ENCODE measurements around the gene TGOLN2. TPM values are rescaled to one million over a fixed set of nuclear protein-coding genes. Genes with fewer than 3 reads are reported as not detected.
A peak's percentile ranks its signal among the peaks of the same experiment; 100 is the strongest.
"Not testable (repeated sequence)": the region's sequence is repeated elsewhere in the genome, so short reads cannot be mapped to it uniquely, and the experiment has no call there.

Gene TGOLN2
- total RNA-seq, 2 donors from 2014 or later, result 92.2 to 112 TPM

DNA sequence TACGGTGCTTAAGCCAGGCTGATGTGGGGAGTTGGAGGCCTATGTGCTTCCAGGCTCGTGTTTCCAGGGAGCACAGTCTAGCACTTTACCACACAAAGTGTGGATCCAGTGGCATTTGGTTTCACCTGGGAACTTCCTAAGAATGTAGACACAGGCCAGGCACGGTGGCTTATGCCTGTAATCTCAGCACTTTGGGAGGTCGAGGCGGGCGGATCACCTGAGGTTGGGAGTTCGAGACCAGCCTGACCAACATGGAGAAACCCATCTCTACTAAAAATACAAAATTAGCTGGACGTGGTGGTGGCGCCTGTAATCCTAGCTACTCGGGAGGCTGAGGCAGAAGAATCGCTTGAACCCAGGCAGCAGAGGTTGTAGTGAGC is 3.8 kb downstream of the TGOLN2 start:
- Mint-ChIP-seq H3K27ac (peak overlapping the region; percentile 66 to 77), H3K36me3 (peaks cover 70 to 98% of the 10 kb centered on the region in 2 donors)
- ATAC-seq; DNase-seq (ENCODE audit: low spot score in 2 of 2); H3K9me3 Mint-ChIP-seq: not testable (repeated sequence)

DNA sequence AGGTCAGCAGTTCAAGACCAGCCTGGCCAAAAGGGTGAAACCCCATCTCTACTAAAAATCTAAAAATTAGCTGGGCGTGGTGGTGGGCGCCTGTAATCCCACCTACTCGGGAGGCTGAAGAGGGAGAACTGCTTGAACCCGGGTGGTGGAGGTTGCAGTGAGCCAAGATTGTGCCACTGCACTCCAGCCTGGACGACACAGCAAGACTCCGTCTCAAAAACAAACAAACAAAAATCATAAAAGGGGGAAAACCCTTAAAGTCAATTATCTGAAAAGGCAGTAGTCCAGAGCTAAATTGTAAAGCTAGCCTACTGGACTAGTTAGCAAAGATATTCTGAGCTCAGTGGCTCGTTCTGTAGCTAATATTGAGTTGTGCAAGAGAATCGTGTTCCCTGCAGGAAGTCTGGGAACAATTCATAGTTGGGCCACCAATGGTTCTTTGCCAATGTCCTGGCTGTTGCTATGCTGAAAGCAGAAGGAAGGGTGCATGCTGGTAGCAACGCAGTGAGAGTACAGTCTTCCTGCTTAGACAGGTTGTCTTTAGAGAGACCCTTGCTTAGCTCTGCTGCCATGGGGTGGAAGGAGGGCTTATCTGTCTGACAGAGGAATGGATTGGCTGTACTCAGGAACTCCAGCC is 4.3 kb downstream of the TGOLN2 start:
- H3K9me3 Mint-ChIP-seq, result no peaks in the 10 kb centered on the region
- ATAC-seq (no peak), DNase-seq (ENCODE audit: low spot score in 2 of 2) (no peak)
- H3K27ac Mint-ChIP-seq, result peak overlapping the region; percentile 66 to 77
- H3K36me3 Mint-ChIP-seq, result peaks cover 70 to 99% of the 10 kb centered on the region in 2 donors

DNA sequence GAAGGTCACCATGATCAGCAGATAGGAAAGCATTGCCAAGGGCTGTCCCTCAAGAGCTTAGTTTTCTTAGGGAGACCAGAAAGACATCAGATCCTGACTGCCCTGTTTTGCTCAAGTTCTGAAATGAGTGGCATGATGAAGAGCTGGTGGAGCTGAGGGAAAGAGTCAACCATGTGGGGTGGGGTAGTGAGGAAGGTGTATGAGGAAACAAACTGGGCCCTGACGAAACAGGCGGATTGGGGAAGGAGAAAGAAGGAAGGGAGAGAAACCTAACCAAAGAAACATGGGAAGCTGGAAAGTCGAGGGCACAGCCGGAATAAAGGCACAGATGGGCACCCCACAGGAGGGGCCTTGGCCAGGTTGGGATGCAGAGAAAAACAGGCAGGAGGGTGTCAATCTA is 8.0 kb downstream of the TGOLN2 start:
- no peak for DNase-seq (ENCODE audit: low spot score in 2 of 2)
- Mint-ChIP-seq H3K27ac (peak overlapping the region; percentile 23 to 48), H3K36me3 (peaks cover 48 to 75% of the 10 kb centered on the region in 2 donors), H3K9me3 (no peaks in the 10 kb centered on the region)
- ATAC-seq, result peak in 1 of 2 donors; percentile 17

- ATAC-seq (peak; percentile 69 to 91), DNase-seq (ENCODE audit: low spot score in 2 of 2) (no peak)
- no peaks in the 10 kb centered on the region for H3K9me3 Mint-ChIP-seq
- peaks cover 38 to 67% of the 10 kb centered on the region in 2 donors for H3K36me3 Mint-ChIP-seq
- H3K27ac Mint-ChIP-seq, result peak overlapping the region; percentile 48 to 79
These were observed 9.3 kb downstream of the TGOLN2 start for GRCh38 chr2:85318222-85319074.

- H3K9me3 Mint-ChIP-seq; ATAC-seq; H3K27ac Mint-ChIP-seq; DNase-seq (ENCODE audit: low spot score in 2 of 2): not testable (repeated sequence)
- H3K36me3 Mint-ChIP-seq, result peaks cover 26 to 42% of the 10 kb centered on the region in 2 donors
These were observed 11.9 kb downstream of the TGOLN2 start for GRCh38 chr2:85315921-85316320.

DNA sequence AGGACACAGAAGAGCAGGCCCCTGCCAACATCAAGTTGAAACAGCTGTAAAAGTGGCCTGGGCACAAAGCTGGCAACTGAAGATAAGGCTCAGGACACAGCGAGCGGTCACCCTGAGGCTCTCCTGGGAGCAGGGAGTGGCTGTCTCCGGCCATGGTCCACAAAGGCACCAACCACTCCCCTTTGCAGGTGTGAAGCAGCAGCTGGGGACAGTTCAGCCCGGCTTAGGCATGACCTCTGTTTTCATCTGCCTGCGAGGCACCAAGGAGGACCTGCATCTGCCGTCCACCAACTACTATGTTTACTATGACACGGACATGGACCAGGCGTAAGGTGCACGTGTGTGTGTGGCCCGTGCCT is 12.9 kb downstream of the TGOLN2 start:
- H3K27ac Mint-ChIP-seq, result peak overlapping the region in 1 of 2 donors; percentile 22
- H3K36me3 Mint-ChIP-seq, result peaks cover 15 to 31% of the 10 kb centered on the region in 2 donors
- no peak for DNase-seq (ENCODE audit: low spot score in 2 of 2)
- no peak for ATAC-seq
- no peaks in the 10 kb centered on the region for H3K9me3 Mint-ChIP-seq

- ATAC-seq, result no peak
- Mint-ChIP-seq H3K27ac (no peak overlapping the region), H3K9me3 (no peaks in the 10 kb centered on the region), H3K36me3 (peaks cover 9 to 14% of the 10 kb centered on the region in 2 donors)
- DNase-seq (ENCODE audit: low spot score in 2 of 2), result no peak
These were observed 15.4 kb downstream of the TGOLN2 start for GRCh38 chr2:85312404-85312803.

- no peak for DNase-seq (ENCODE audit: low spot score in 2 of 2)
- no peak for ATAC-seq
- H3K9me3 Mint-ChIP-seq, result no peaks in the 10 kb centered on the region
- H3K36me3 Mint-ChIP-seq, result peaks cover 0 to 5% of the 10 kb centered on the region in 2 donors
- H3K27ac Mint-ChIP-seq, result peak overlapping the region; percentile 24 to 81
These were observed 17.5 kb downstream of the TGOLN2 start for GRCh38 chr2:85310330-85310729.

DNA sequence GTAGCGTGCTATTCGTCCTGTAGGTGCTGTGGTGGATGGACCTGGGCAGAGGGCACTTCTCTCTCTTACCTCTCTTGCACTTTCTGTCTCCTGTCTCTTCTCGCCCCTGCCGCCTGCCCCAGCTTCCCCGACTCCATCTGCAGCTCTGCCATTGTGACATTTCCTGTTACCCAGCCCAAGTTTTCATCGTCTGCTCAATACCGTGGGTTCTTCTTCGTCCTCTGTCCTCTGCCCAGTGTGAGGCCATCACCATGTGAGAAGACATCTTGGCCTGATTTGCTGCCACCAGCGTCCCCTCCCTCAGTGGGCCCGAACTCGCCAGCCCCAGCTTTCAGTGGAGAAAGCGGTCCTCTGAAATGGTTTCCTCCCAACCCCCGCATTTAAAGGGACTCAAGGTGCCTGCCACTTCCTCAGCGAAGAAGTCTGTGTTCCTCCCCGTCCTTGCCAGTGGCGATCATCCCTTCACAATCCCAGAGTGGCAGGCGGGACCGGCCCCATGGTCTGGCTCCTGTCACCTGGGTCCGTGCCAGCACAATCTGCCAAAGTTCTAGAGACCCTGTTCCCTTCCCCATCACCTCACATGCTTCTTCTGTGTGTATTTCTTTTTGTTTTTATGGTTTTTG is 18.0 kb downstream of the TGOLN2 start:
- Mint-ChIP-seq H3K27ac (peak overlapping the region; percentile 72 to 81), H3K36me3 (peaks cover 0 to 5% of the 10 kb centered on the region in 2 donors), H3K9me3 (no peaks in the 10 kb centered on the region)
- DNase-seq (ENCODE audit: low spot score in 2 of 2), result no peak
- peak; percentile 20 to 33 for ATAC-seq

DNA sequence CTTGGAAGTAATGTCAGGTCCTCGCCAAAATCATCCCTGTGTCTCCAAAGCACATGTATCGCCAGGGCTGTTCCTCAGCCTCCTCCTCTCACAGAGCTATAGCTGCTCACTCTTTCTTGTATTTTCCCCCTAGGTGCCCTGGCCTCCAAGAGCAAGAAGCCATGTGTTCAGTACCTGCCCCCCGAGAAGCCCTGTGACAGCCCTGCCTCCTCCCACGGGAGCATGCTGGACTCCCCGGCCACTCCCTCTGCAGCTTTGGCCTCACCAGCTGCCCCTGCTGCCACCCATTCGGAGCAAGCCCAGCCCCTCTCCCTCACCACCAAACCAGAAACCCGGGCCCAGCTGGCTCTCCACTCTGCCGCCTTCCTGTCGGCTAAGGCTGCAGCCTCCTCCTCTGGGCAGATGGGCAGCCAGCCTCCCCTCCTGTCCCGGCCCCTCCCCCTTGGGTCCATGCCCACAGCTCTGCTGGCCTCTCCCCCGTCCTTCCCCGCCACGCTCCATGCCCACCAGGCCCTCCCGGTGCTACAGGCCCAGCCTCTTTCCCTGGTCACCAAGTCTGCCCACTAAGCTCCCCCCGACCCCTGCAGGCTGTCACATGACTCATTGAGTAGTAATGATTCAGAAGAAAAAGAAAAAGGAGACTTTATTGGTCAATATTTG is 18.8 kb downstream of the TGOLN2 start:
- Mint-ChIP-seq H3K27ac (peak overlapping the region; percentile 81 to 89), H3K9me3 (no peaks in the 10 kb centered on the region), H3K36me3 (no peaks in the 10 kb centered on the region)
- no peak for DNase-seq (ENCODE audit: low spot score in 2 of 2)
- ATAC-seq, result peak; percentile 18 to 44

DNA sequence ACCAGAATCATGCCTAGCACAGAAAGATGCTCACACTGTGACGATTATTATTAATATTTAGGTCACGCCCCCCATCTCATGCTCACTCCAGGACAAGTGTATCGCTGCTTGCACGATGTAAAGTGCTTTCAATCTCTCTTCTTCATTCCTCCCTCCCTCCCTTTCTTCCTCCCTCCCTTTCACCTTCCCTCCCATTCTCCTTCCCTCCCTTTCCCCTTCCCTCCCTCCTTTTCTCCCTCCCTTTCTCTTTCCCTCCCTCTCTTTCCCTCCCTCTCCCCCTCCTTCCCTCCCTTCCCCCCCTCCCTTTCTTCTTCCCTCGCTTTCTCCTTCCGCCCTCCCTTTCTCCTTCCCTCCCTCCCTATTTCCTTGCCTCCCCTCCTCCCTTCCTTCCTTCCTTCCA is 19.6 kb downstream of the TGOLN2 start:
- H3K27ac Mint-ChIP-seq, result no peak overlapping the region

DNA sequence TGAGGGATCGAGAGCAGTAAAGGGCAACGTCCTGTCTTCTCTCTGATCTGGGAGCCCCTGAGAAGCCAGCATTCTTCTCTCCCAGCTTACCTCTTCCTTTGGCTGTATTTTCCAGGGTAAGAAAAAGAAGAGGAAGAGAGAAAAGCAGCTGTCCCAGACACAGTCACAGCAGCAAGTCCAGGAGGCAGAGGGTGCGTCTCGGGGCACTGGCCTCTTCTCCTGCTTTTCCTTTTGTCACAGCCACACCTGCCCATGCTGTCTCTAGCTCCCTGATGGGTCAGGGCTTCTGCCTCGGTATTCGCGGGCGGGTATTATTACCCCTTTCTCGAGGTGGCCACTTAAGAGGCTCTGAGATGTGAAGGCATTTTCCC is 20.3 kb downstream of the TGOLN2 start:
- DNase-seq (ENCODE audit: low spot score in 2 of 2) (no peak), ATAC-seq (no peak)
- Mint-ChIP-seq H3K27ac (peak overlapping the region in 1 of 2 donors; percentile 72), H3K9me3 (no peaks in the 10 kb centered on the region), H3K36me3 (no peaks in the 10 kb centered on the region)

More for the DNA sequence above, 19.6 kb downstream of the TGOLN2 start:
- DNase-seq (ENCODE audit: low spot score in 2 of 2) (no peak), ATAC-seq (no peak)
- Mint-ChIP-seq H3K36me3 (no peaks in the 10 kb centered on the region), H3K9me3 (no peaks in the 10 kb centered on the region)

DNA sequence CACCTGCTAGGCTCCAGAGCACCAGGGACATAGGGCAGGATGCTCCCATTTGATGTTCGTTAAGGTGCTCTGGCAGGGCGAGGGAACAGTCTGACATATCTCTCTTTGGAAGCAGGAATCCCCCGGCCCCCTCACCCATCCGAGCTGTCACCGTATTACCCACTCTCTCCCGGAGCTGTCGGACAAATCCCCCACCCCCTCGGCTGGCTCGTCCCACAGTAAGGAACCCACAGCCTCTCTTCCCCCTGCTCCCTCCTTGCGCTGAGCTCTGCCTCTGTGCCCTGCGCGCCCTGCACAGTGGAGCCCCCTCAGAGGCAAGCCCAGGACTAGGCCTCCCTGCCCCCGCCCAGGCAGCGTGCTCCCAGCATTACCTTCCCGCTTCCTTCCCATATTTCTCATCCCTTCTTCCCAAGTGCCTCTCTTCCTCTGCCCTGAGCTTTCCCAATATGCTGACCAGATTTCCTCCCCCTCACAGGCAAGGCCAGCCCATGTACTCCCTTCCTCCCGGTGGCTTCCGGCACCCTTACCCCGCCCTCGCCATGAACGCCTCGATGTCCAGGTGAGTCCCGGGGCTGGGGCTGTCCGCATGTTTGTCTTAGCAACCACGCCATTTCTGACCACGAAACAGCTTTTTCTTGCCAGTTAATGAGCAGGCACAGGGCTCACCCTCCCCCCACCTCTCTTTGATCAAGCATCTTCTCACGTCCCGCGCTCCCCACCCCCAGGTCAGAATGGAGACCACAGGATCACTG is 23.8 kb downstream of the TGOLN2 start:
- DNase-seq (ENCODE audit: low spot score in 2 of 2), result no peak

DNA sequence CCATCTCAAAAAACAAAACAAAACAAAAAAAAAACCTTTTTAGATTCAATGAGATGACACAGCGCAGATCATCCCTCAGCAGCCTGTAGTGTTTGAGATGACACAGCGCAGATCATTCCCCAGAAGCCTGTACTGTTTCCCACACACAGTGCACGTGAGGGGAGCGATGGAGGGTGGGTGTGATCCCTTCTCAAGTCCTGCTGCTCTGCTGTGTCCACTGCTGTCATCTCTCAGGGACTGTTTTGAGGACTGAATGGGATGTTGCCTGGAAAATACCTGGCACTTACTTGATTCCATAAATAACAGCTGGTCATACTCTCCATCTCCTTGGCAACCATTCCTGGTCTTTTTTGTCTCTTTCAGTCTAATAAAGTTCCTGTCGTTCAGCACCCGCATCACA is 25.7 kb downstream of the TGOLN2 start:
- H3K9me3 Mint-ChIP-seq, result no peaks in the 10 kb centered on the region
- ATAC-seq (no peak), DNase-seq (ENCODE audit: low spot score in 2 of 2) (no peak)
- H3K36me3 Mint-ChIP-seq, result no peaks in the 10 kb centered on the region
- H3K27ac Mint-ChIP-seq, result no peak overlapping the region

More for the DNA sequence above, 23.8 kb downstream of the TGOLN2 start:
- Mint-ChIP-seq H3K27ac (peak overlapping the region in 1 of 2 donors; percentile 45), H3K36me3 (no peaks in the 10 kb centered on the region), H3K9me3 (no peaks in the 10 kb centered on the region)
- no peak for ATAC-seq

GRCh38 chr2:85291425-85292023 is 36.3 kb downstream of the TGOLN2 start:
- no peak for DNase-seq (ENCODE audit: low spot score in 2 of 2)
- H3K27ac Mint-ChIP-seq, result peak overlapping the region in 1 of 2 donors; percentile 78
- H3K9me3 Mint-ChIP-seq, result no peaks in the 10 kb centered on the region
- ATAC-seq, result peak in 1 of 2 donors; percentile 41
- H3K36me3 Mint-ChIP-seq, result no peaks in the 10 kb centered on the region

DNA sequence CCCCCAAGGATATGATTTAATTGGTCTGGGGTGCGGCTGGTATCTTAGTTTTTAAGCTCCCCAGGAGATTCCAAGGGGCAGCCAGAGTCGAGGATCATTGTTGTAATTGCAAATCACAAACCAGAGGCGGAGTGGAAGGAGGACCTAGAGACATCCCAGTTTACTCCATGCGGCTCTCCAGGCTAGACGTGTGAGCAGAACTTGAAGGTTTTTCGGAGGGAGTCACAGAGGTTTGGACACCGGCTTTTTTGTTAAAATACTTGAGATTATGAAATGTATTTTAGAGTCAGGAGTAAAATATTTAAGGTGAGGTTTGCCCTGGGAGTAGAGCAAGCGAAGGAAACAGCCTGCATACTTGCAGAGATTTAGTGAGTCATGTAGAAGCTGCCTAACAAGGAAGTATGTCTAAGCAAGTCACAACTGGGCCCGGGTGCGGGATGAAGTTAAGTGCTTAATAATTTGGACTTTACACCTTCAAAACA is 39.5 kb downstream of the TGOLN2 start:
- Mint-ChIP-seq H3K9me3 (no peaks in the 10 kb centered on the region), H3K36me3 (no peaks in the 10 kb centered on the region), H3K27ac (no peak overlapping the region)
- ATAC-seq (no peak), DNase-seq (ENCODE audit: low spot score in 2 of 2) (no peak)
